Neuronal stem cell (in vitro differentiated cells): ENCODE measurements around the gene RER1.

Experiments used
- DNase-seq: peaks from one replicate; pipeline ENCODE4 v3.0.0-alpha.2; 2013; ENCODE audit warnings: low spot score
- H2AFZ ChIP-seq: one replicate; pipeline ENCODE4 v1.6.1; 2013; ENCODE audit warnings: mild to moderate bottlenecking, low read length, inconsistent platforms
- H2AK5ac ChIP-seq: 2 replicates; pipeline ENCODE4 v1.6.1; 2013; ENCODE audit warnings: low read depth, mild to moderate bottlenecking, inconsistent platforms, low read length, moderate library complexity, mixed read lengths
- H2BK120ac ChIP-seq: 2 replicates; pipeline ENCODE4 v1.6.1; 2013; ENCODE audit warnings: low read depth, mild to moderate bottlenecking, inconsistent platforms, low read length, moderate library complexity, mixed read lengths
- H2BK12ac ChIP-seq: one replicate; pipeline ENCODE4 v1.6.1; 2013; ENCODE audit warnings: low read length, inconsistent platforms
- H2BK15ac ChIP-seq: 2 replicates; pipeline ENCODE4 v1.6.1; 2013; ENCODE audit warnings: mild to moderate bottlenecking, low read length, inconsistent platforms, mixed read lengths
- H2BK5ac ChIP-seq: one replicate; pipeline ENCODE4 v1.6.1; 2013; ENCODE audit warnings: inconsistent platforms, mild to moderate bottlenecking, low read length, moderate library complexity
- H3K14ac ChIP-seq: one replicate; pipeline ENCODE4 v1.6.1; 2013; ENCODE audit warnings: low read length, inconsistent platforms
- H3K18ac ChIP-seq: 2 replicates; pipeline ENCODE4 v1.6.1; 2013; ENCODE audit warnings: low read length, inconsistent platforms
- H3K23ac ChIP-seq: 2 replicates; pipeline ENCODE4 v1.6.1; 2013; ENCODE audit warnings: low read depth, mild to moderate bottlenecking, mixed read lengths, low read length, inconsistent platforms; ENCODE audit not compliant: poor library complexity
- H3K27ac ChIP-seq: replicated peaks from 3 replicates; pipeline ENCODE4 v1.5.1; 2013; ENCODE audit warnings: low read length, inconsistent platforms
- H3K27me3 ChIP-seq, 3 experiments: 2 replicates each; pipeline ENCODE4 v1.6.1; 2013; ENCODE audit warnings: low read length in 3 of 3, mild to moderate bottlenecking in 2 of 3, inconsistent platforms in 1 of 3, low read depth in 1 of 3, mixed read lengths in 1 of 3, moderate library complexity in 1 of 3; ENCODE audit not compliant: control insufficient read depth in 3 of 3, insufficient read depth in 3 of 3
- H3K36me3 ChIP-seq, 2 donors: replicated peaks in 1 of 2; 2 replicates each; pipeline ENCODE4 v1.6.1; 2013; ENCODE audit warnings: low read length in 2 of 2; ENCODE audit not compliant: control insufficient read depth in 2 of 2, insufficient read depth in 2 of 2
- H3K4ac ChIP-seq: 2 replicates; pipeline ENCODE4 v1.6.1; 2013; ENCODE audit warnings: inconsistent platforms, mild to moderate bottlenecking, low read length, moderate library complexity
- H3K4me1 ChIP-seq, 2 donors: 1 replicate in 1 of 2; 2 replicates in 1 of 2; pipeline ENCODE4 v1.6.1; 2013; ENCODE audit warnings: low read length in 2 of 2, low read depth in 1 of 2; ENCODE audit not compliant: control insufficient read depth in 2 of 2, insufficient read depth in 1 of 2
- H3K4me2 ChIP-seq: one replicate; pipeline ENCODE4 v1.6.1; 2013; ENCODE audit warnings: mild to moderate bottlenecking, low read length, inconsistent platforms; ENCODE audit not compliant: insufficient read depth, poor library complexity, severe bottlenecking
- H3K4me3 ChIP-seq, 2 donors: 2 replicates each; pipeline ENCODE4 v1.5.1; 2013; ENCODE audit warnings: low read length in 2 of 2, mild to moderate bottlenecking in 2 of 2, inconsistent platforms in 1 of 2, moderate library complexity in 1 of 2
- H3K79me1 ChIP-seq: one replicate; pipeline ENCODE4 v1.6.1; 2013; ENCODE audit warnings: low read depth, mild to moderate bottlenecking, inconsistent platforms, low read length, moderate library complexity
- H3K9ac ChIP-seq: one replicate; pipeline ENCODE4 v1.6.1; 2013; ENCODE audit warnings: mild to moderate bottlenecking, low read depth, low read length, inconsistent platforms; ENCODE audit not compliant: poor library complexity
- H3K9me3 ChIP-seq, 2 donors: replicated peaks in 1 of 2; 2 replicates each; pipeline versions ENCODE3 to v1.6.1; 2013; ENCODE audit warnings: low read length in 2 of 2, mild to moderate bottlenecking in 2 of 2, inconsistent platforms in 1 of 2, low read depth in 1 of 2, mixed read lengths in 1 of 2, moderate library complexity in 1 of 2; ENCODE audit not compliant: control insufficient read depth in 2 of 2, insufficient read depth in 1 of 2
- H4K8ac ChIP-seq: one replicate; pipeline ENCODE4 v1.6.1; 2013; ENCODE audit warnings: low read depth, mild to moderate bottlenecking, inconsistent platforms, low read length, moderate library complexity
- H4K91ac ChIP-seq: one replicate; pipeline ENCODE4 v1.6.1; 2013; ENCODE audit warnings: low read length, low read depth, mild to moderate bottlenecking, inconsistent platforms; ENCODE audit not compliant: poor library complexity
- whole genome bisulfite sequencing, 2 donors: extraction: QIAGEN DNeasy Blood & Tissue Kit; methylation state at CpG; one replicate each; pipeline ENCODE4 v1.1.7; 2013; ENCODE audit warnings: missing lambda C conversion rate in 2 of 2, mixed read lengths in 1 of 2; ENCODE audit not compliant: insufficient read length in 2 of 2, insufficient replicate concordance in 1 of 2; ENCODE audit errors: extremely low coverage in 2 of 2; 5-methylcytosine and 5-hydroxymethylcytosine counted together

RER1 gene

GRCh38 chr1:2353551-2354438 is 37.8 kb upstream of the RER1 start:
- Histone ChIP-seq H3K23ac (no peak overlapping the region), H3K4me3 (no peak overlapping the region), H2BK5ac (no peak overlapping the region), H2AK5ac (peak overlapping the region; percentile 6), H4K8ac (no peak overlapping the region), H3K14ac (no peak overlapping the region), H4K91ac (no peak overlapping the region), H3K4me2 (no peak overlapping the region), H2BK15ac (peak overlapping the region; percentile 25), H3K18ac (no peak overlapping the region), H3K36me3 (no peaks in the 10 kb centered on the region), H3K4ac (no peak overlapping the region), H3K27me3 (peaks cover 0 to 2% (median 0%) of the 10 kb centered on the region in 3 experiments), H2BK12ac (no peak overlapping the region), H3K79me1 (no peaks in the 10 kb centered on the region), H2BK120ac (no peak overlapping the region), H3K9ac (no peak overlapping the region), H3K9me3 (no peaks in the 10 kb centered on the region), H3K4me1 (peaks cover 18 to 24% of the 10 kb centered on the region in 2 donors), H3K27ac (no peak overlapping the region), H2AFZ (peak overlapping the region; percentile 75)
- DNase-seq: no peak
- WGBS, 2 donors: no CpG with 5 or more reads among the region's 28 CpGs

- Histone ChIP-seq H3K14ac (peak overlapping the region; percentile 27), H2BK5ac (peak overlapping the region; percentile 35), H3K4ac (peak overlapping the region; percentile 95), H3K9me3 (no peaks in the 10 kb centered on the region), H3K4me3 (no peak overlapping the region), H2BK12ac (peak overlapping the region; percentile 46), H2BK15ac (peak overlapping the region; percentile 40), H2BK120ac (peak overlapping the region; percentile 19), H2AK5ac (peak overlapping the region; percentile 84), H3K79me1 (no peaks in the 10 kb centered on the region), H3K18ac (peak overlapping the region; percentile 73), H3K4me2 (no peak overlapping the region), H3K23ac (peak overlapping the region; percentile 68), H4K91ac (peak overlapping the region; percentile 66), H3K27me3 (peaks cover 0 to 2% (median 0%) of the 10 kb centered on the region in 3 experiments), H3K9ac (peak overlapping the region; percentile 67), H4K8ac (no peak overlapping the region), H3K4me1 (peaks cover 11 to 15% of the 10 kb centered on the region in 2 donors), H3K36me3 (no peaks in the 10 kb centered on the region), H2AFZ (no peak overlapping the region), H3K27ac (no peak overlapping the region)
- DNase-seq: no peak
- WGBS, 2 donors: no CpG with 5 or more reads among the region's 38 CpGs
Measured at GRCh38 chr1:2354511-2355372, 36.9 kb upstream of the RER1 start.

- Histone ChIP-seq H2BK120ac (peak overlapping the region; percentile 19), H2AK5ac (peak overlapping the region; percentile 93), H4K8ac (peak overlapping the region; percentile 53), H3K4me1 (peaks cover 7 to 8% of the 10 kb centered on the region in 2 donors), H3K23ac (peak overlapping the region; percentile 68), H3K9ac (peak overlapping the region; percentile 30), H3K79me1 (no peaks in the 10 kb centered on the region), H2BK12ac (peak overlapping the region; percentile 73), H2BK15ac (peak overlapping the region; percentile 47), H3K27me3 (peaks cover 0 to 2% (median 0%) of the 10 kb centered on the region in 3 experiments), H3K36me3 (no peaks in the 10 kb centered on the region), H3K14ac (peak overlapping the region; percentile 87), H4K91ac (no peak overlapping the region), H3K4ac (no peak overlapping the region), H3K4me3 (no peak overlapping the region), H3K27ac (no peak overlapping the region), H2BK5ac (peak overlapping the region; percentile 84), H3K4me2 (no peak overlapping the region), H2AFZ (no peak overlapping the region), H3K18ac (peak overlapping the region; percentile 15), H3K9me3 (no peaks in the 10 kb centered on the region)
- no peak for DNase-seq
- no CpG with 5 or more reads among the region's 28 CpGs for WGBS, 2 donors
Measured at GRCh38 chr1:2355373-2356261, 36.0 kb upstream of the RER1 start.
